ENCODE measurements around the gene MCC.

Gene MCC

GRCh38 chr5:112983363-112983762, 504.9 kb downstream of the MCC start:
- ChIA-PET CTCF (interaction anchor here (0.7 to 5.0 kb wide), 3 partner anchors 12 to 68 kb away, joined by 3 to 24 read pairs (median 21); no protein-coding TSS in a partner anchor), POLR2A (no interaction called here)
- peaks cover 16% of the 10 kb centered on the region for H3K4me1 ChIP-seq (ENCODE audit: control insufficient read depth, insufficient read depth, low read length)
- H3K4me3 ChIP-seq (ENCODE audit: low read depth, low read length): no peak overlapping the region
- peaks cover 6 to 10% of the 10 kb centered on the region in 2 experiments for H3K36me3 ChIP-seq (ENCODE audit: control insufficient read depth in 2 of 2, insufficient read depth in 1 of 2, low read length in 2 of 2)
- H3K9me3 ChIP-seq (ENCODE audit: control insufficient read depth, insufficient read depth, low read depth, low read length): no peaks in the 10 kb centered on the region
- no peak for TF ChIP-seq ZNF350 (tag by site-specific recombination; IDR thresholded peaks at IDR 0.05)
- TF ChIP-seq ZNF341 (tag by site-specific recombination; IDR thresholded peaks at IDR 0.05; ENCODE audit: low read depth): no peak
- TF ChIP-seq ZNF366 (tag by site-specific recombination; conservative IDR thresholded peaks at IDR 0.05): no peak
- TF ChIP-seq ZNF292 (tag by site-specific recombination; IDR thresholded peaks at IDR 0.05; ENCODE audit: borderline replicate concordance, low read depth): no peak
- TF ChIP-seq MZF1 (tag by site-specific recombination; IDR thresholded peaks at IDR 0.05; ENCODE audit: borderline replicate concordance): no peak
- TF ChIP-seq ZNF629 (tag by site-specific recombination; IDR thresholded peaks at IDR 0.05): no peak
- TF ChIP-seq ZBTB6 (tag by site-specific recombination; IDR thresholded peaks at IDR 0.05): no peak
- TF ChIP-seq SALL2 (tag by site-specific recombination; IDR thresholded peaks at IDR 0.05; ENCODE audit: borderline replicate concordance): no peak
- TF ChIP-seq ZBTB7A (tag by site-specific recombination; IDR thresholded peaks at IDR 0.05; ENCODE audit: low read depth): no peak
- TF ChIP-seq KLF7 (tag by site-specific recombination; IDR thresholded peaks at IDR 0.05; ENCODE audit: borderline replicate concordance): no peak
- TF ChIP-seq ZNF239 (tag by site-specific recombination; IDR thresholded peaks at IDR 0.05): no peak
- no peak for TF ChIP-seq GLIS1 (tag by site-specific recombination; IDR thresholded peaks at IDR 0.05)
- TF ChIP-seq ZNF501 (tag by site-specific recombination; IDR thresholded peaks at IDR 0.05): no peak
- TF ChIP-seq ZEB2 (tag by site-specific recombination; IDR thresholded peaks at IDR 0.05): no peak
- no peak for TF ChIP-seq ZNF837 (tag by site-specific recombination; IDR thresholded peaks at IDR 0.05)
- no peak for TF ChIP-seq REPIN1 (tag by site-specific recombination; IDR thresholded peaks at IDR 0.05; ENCODE audit: low read depth)
- no peak for TF ChIP-seq KLF17 (tag by site-specific recombination; IDR thresholded peaks at IDR 0.05)
- no peak for TF ChIP-seq ZNF121 (tag by site-specific recombination; IDR thresholded peaks at IDR 0.05)
- no peak for TF ChIP-seq MYNN (tag by site-specific recombination; IDR thresholded peaks at IDR 0.05; ENCODE audit: borderline replicate concordance)
- no peak for TF ChIP-seq ZNF571 (tag by site-specific recombination; IDR thresholded peaks at IDR 0.05)
- H3K27ac ChIP-seq (ENCODE audit: extremely low read depth, low read depth, low read length): no peak overlapping the region

GRCh38 chr5:112979723-112980122, 508.5 kb downstream of the MCC start:
- POLR2A ChIA-PET: no interaction called here
- CTCF ChIA-PET: interaction anchor here (0.7 to 5.0 kb wide), 5 partner anchors 9 to 288 kb away, joined by 3 to 21 read pairs (median 4); no protein-coding TSS in a partner anchor
- Histone ChIP-seq H3K4me1 (ENCODE audit: control insufficient read depth, insufficient read depth, low read length) (peaks cover 16% of the 10 kb centered on the region), H3K9me3 (ENCODE audit: control insufficient read depth, insufficient read depth, low read depth, low read length) (no peaks in the 10 kb centered on the region), H3K4me3 (ENCODE audit: low read depth, low read length) (peak overlapping the region; percentile 6; the same call in 1 of the 2 replicates), H3K36me3 (ENCODE audit: control insufficient read depth in 2 of 2, insufficient read depth in 1 of 2, low read length in 2 of 2) (peaks cover 3 to 8% of the 10 kb centered on the region in 2 experiments), H3K27ac (ENCODE audit: extremely low read depth, low read depth, low read length) (no peak overlapping the region)
- TF ChIP-seq ZNF274 (IDR thresholded peaks at IDR 0.05; ENCODE audit: low read length) (no peak), ZNF274 (tag by site-specific recombination; IDR thresholded peaks at IDR 0.05; ENCODE audit: borderline replicate concordance) (no peak), PRDM6 (tag by site-specific recombination; IDR thresholded peaks at IDR 0.05) (peak; percentile 48; the same call in 1 of the 2 replicates)
